HG02852 (cell line): ENCODE data around the gene ADCY5.

ENCODE experiments used
- ATAC-seq: cut with Tn5 transposase; IDR thresholded peaks from one replicate; pipeline ENCODE4 v1.9.1; 2021; ENCODE audit warnings: mild to moderate bottlenecking, moderate library complexity; ENCODE audit not compliant: unreplicated experiment

ADCY5 gene

DNA sequence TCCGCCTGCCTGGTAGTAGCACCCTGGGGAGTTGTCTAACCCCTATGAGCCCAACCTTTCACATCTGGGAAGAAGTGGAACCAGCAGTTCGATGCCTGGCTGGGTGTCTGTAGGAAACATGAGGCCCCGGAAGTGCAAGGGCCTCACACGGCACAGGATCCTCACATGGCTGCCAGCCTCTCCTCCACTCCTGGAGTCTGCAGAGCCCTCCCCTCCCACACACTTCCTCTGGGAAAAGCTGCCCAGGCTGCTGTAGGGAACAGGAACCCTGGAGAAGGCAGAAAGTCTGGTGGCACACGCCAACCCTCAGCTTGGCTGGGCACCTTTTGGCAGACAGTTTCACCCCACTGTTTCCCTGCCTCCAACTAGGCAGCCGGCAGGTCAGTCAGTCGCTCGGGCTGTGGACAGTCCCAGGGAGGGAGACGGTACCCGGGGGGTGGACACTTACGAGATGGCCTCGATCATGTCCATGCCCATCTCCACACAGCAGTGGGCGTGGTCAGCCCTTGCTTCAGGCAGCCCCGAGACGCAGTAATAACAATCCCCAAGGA is 118.4 kb downstream of the ADCY5 start:
- ATAC-seq, result no peak

DNA sequence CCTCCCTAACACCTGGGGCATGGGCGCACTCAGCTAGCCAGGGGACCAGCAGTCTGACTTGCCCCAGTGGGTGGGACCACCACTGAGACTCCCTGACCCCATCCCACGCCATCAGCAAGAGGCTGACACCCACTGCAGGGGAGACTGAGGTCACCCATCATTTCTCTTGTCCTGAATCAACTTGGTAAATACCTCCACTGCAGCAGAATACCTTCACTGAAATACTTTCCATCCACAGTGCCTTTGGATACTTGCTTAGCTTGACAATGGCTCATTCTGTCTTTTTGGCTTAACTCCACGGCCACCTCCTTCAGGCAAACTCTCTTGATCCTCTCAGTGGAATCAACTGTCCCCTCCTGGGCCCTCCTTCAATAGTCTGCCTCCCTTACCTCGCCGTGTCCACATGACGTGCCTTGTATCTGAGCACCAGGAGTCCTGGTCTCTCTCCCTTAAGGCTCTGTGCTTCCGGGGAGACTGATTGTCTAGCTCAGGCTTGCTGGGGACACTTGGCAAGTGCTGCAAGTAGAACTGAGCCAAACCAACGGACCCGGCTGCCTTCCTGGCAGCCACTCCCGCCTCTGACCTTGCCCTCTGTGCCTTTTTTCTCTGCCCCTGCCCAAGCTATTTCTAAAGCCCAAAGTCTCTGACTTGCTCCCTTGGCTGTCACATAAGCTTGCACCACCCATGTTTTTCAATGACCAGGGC is 119.1 kb downstream of the ADCY5 start:
- no peak for ATAC-seq

DNA sequence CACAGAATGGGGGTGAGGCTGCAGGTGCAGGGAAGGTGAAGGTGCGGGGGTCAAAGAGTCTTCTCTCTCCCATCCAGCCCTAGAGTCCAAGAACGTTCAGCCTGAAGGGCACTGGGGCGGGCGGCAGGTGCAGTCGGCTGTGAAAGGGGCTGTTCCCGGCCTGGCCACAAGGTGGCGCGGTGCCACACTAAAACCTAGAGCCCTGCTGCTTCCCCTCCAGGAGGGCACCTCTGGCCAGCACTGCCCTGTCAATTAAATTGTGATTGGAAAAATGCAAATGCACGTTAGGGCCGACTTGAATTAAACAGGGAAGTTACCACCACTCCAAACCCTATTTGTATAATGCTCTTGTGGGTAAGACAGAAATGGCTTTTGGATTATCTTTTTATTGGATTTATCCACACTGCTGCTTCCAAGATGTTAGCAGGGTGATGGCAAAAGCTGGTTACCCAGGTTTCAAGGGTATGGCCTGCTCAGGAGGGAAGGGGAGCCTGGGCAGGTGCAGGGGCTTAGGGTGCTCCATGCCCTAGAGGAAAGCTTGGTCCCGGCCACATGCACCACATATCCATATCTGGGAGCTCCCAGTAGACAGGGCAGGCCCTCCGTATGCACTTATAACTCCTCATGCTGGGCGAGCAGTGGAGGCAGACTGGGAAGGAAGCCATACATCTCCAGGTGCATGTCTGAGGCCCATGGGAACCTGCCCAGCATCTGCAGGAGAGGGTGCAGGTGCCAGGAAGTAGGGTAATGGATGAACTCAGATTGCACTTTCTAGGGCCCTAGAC is 119.8 kb downstream of the ADCY5 start:
- ATAC-seq, result peak; percentile 76

GRCh38 chr3:123327956-123328850 is 120.7 kb downstream of the ADCY5 start:
- ATAC-seq, result no peak

- ATAC-seq, result no peak
Observed at GRCh38 chr3:123327480-123327879, 121.4 kb downstream of the ADCY5 start.

DNA sequence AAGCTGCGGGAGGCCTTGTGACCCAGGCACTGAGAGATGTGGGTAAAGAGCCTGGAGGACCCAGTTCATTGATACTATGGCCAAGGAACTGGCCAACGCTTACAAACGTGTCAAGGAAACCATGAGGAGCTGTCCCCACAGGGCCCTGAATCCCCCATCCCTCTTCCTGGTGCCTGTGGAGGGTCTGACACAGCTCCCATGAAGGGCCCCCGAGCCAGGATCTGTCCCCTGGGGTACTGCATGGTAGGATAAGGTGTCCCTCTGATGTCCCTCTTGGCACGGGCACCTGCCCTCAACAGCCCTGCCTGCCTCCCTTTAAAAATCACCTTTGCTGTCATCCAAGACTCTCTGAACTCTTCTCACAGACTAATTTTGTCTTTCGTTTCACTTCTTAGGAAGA is 122.4 kb downstream of the ADCY5 start:
- ATAC-seq, result no peak

DNA sequence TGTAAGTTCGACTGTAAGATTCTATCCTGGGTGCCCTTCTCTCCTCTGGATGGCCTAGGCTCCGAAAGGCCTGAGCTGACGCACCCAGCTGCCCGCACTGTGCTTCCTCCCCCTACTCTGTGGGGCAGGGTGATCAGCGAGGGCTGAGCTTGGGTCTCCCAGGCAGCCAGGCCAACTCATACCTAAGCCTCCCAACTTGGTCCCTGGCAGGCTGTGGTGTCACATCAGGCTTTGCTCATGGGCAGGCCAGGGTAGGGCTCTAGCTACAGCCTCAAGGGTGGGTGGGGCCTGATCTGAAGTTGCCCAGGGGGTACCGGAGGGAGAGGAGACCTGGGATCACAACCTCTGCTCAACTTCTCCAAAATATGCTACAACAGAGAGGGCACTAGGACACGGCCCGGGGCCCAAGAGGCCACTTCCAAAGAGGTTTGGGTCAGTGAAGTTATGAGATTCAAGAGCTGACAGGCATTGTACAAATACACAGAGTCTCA is 123.1 kb downstream of the ADCY5 start:
- ATAC-seq, result no peak

GRCh38 chr3:123324880-123325765 is 123.8 kb downstream of the ADCY5 start:
- no peak for ATAC-seq

GRCh38 chr3:123323781-123324180 is 125.1 kb downstream of the ADCY5 start:
- no peak for ATAC-seq

GRCh38 chr3:123322866-123323265 is 126.0 kb downstream of the ADCY5 start:
- no peak for ATAC-seq

GRCh38 chr3:123321806-123322205 is 127.1 kb downstream of the ADCY5 start:
- no peak for ATAC-seq

GRCh38 chr3:123320221-123320620 is 128.7 kb downstream of the ADCY5 start:
- ATAC-seq, result no peak

- ATAC-seq, result no peak
Observed at GRCh38 chr3:123319760-123320159, 129.1 kb downstream of the ADCY5 start.

DNA sequence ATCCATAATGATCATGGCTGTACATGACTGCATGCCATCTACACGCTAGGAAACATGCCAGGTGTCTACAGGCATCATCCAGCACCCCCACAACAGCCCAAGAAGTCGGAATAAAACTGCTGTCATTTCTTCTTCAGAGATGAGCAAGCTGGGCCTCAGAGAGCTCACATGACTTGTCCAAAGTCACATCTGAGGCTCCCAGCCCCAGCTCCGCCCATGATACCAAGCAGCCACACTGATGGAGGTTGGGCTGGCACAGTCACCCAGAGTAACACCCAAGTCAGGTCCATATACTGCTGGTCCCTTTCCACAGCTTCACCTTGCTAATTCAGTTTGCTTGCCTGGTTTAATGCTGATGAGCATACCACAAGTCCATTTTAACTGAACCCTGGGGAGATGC is 130.5 kb downstream of the ADCY5 start:
- no peak for ATAC-seq

GRCh38 chr3:123317716-123318115 is 131.2 kb downstream of the ADCY5 start:
- no peak for ATAC-seq

- no peak for ATAC-seq
Observed at GRCh38 chr3:123315271-123315595, 133.7 kb downstream of the ADCY5 start.

GRCh38 chr3:123314359-123315270 is 134.3 kb downstream of the ADCY5 start:
- ATAC-seq, result no peak

- ATAC-seq, result no peak
Observed at GRCh38 chr3:123313889-123314288, 135.0 kb downstream of the ADCY5 start.
